ENCODE measurements around the gene NTMT2.

DNA sequence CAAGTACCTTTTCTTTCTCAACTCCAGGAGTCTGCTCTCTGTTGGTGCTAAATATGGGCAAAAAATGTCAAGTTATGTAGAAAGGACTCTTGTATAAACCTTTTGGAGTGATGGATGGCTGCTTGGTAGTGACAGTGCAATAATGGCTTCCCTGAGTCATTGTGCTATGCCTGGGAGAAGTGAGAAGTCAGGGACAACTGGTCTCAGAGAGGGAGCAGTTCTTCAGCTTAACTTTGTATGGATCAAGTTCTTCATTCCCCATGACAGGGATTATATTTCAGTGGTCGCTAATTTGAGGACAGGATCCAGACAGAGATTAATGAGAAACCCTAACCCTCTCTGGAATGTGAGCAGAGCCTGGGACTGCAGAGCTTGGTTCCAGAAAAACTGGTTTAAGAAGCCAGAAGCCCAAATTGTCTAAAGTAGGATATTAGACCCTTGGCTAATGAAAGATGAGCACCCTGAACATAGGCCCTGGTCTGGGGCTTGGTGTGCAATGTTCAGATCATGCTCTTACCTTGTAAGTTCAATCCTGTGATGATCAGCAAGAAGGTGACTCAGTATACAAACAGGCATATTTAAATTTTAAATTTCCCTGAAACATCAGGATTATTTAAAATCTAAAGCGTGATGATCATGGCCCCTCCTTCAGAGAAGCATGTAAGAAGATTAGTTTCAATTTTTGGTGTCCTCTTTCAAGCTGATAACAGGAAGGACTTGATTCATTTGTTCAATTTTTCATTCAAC is 50.9 kb downstream of the NTMT2 start:
- TF ChIP-seq, protein P1, sequence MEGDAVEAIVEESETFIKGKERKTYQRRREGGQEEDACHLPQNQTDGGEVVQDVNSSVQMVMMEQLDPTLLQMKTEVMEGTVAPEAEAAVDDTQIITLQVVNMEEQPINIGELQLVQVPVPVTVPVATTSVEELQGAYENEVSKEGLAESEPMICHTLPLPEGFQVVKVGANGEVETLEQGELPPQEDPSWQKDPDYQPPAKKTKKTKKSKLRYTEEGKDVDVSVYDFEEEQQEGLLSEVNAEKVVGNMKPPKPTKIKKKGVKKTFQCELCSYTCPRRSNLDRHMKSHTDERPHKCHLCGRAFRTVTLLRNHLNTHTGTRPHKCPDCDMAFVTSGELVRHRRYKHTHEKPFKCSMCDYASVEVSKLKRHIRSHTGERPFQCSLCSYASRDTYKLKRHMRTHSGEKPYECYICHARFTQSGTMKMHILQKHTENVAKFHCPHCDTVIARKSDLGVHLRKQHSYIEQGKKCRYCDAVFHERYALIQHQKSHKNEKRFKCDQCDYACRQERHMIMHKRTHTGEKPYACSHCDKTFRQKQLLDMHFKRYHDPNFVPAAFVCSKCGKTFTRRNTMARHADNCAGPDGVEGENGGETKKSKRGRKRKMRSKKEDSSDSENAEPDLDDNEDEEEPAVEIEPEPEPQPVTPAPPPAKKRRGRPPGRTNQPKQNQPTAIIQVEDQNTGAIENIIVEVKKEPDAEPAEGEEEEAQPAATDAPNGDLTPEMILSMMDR (optimal IDR thresholded peaks at IDR 0.05 in 1 of 3, IDR thresholded peaks at IDR 0.05 in 1 of 3, conservative IDR thresholded peaks at IDR 0.05 in 1 of 3; ENCODE audit: extremely low read depth in 1 of 3, insufficient read depth in 2 of 3, low read length in 3 of 3), result no peak
- no peak for TF ChIP-seq EZH2 (IDR thresholded peaks at IDR 0.05; ENCODE audit: low read length)
